HG02943 (cell line): ENCODE measurements around the gene GMDS.
"Not testable (repeated sequence)": the region's sequence is repeated elsewhere in the genome, so short reads cannot be mapped to it uniquely, and the experiment has no call there.

ENCODE experiments used
- ATAC-seq: cut with Tn5 transposase; IDR thresholded peaks from one replicate; pipeline ENCODE4 v1.9.1; 2021; ENCODE audit warnings: mild to moderate bottlenecking, low read depth, moderate library complexity; ENCODE audit not compliant: unreplicated experiment

Gene GMDS

DNA sequence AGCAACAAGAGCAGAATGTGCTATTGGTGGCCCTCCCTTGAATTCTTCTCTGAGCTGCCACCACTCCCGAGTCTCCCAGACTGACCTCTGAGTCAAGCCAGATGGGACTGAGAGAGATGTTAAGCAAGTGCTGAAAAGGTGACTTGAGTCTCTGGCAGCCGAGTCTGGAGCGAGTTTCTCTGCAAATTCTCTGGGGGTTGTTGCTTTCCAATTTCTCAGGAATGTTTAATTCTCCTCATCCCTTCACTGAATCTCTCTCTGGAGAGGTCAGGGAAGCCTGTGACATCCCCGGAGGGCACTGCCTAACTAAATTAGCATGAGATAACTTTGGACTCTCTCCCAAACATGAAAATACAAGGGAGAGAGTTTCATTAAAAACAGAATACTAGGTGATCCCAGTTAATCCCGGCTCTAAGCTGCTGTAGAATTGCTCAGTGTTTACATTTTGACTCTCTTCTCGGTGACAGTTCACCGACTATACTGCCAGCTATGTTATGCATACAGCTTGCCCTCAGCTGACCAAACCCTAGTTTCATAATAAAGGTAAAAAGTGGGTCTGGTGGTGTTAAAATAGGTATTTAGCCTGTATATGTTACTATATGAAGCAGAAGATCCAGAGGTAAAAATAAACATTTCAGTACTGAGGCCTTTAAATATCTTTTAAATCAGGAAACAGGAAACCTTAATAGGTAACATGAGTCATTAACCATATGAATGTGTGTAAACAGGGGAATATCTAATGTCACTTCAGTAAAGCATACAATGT is 477.7 kb downstream of the GMDS start:
- no peak for ATAC-seq

DNA sequence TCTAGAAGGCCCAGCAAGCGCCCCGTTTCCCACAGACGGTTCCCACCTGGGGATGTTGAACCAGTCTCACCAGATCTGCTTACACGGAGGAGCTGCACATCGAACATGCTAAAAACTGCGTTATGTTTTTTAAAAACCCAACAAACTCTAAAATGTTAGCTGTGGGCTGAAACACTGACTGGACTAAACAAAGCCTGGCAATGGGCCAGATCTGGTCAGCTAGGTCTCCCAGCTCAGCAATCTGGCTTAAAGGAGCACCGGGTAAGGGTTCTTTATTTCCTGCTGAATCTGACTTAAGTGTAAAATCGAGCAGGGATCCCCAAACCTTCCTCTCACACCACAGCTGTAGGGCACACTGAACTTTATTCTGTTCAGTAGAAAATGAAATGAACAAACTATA is 478.8 kb downstream of the GMDS start:
- no peak for ATAC-seq

DNA sequence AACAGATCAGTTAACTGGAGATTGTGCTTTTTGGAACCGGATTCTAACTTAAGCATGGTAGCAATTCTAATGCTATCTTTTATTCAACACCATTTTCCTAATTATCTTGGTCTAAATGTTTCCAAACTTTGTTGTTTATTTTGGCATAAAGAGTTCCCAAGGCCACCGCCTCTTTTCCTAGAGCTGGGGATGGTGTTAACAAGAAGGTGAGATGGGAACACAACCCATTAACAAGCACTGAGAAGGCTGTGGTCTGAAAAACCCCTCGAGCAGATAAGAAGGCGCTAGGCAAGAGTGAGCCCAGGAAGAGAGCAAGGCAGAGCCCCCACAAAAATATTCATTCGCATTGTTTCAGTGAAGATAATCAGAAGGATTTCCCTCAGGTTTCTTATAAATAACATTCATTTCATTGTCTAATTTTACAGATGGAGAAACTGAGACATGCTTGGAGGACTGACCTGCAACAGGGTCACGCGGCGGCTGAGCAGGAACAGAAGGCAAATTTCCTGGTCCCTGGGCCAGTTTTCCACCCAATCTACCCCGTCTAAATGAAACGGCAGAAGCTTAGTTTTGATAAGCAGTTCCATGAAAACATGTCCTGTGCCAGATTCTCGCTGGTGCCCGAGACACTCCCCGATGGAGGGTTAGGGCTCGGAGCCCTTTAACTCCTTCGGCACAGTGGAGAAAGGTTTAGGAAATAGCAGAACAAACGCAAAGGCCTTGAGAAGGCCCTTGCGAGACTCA is 480.1 kb downstream of the GMDS start:
- ATAC-seq: no peak

DNA sequence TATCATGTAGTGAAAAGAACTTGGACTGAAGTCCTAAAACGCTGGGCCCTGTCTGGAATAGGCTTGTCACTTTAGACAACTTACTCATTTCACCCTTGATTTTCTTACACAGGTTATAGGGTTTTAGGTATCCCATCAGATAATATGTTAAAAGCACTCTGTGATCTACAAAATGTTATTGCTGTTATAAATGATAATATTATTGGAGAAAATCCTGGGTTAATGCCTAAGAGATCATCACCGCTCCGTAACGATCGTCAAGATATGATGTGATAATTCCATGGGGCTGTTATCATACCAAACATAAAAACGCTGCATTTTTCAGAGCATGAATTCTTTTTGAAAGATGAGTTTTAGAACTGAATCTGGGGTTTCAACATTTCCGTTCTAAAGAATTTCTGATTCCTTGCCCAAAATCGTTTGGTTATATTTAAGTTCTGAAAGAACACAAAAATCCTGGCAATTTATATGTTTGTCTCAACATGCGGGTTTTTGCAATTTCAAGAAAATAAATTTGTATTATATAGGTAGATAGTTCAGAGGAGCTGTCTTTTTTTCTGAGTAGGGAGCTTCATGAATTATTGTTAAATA is 480.9 kb downstream of the GMDS start:
- ATAC-seq: no peak

DNA sequence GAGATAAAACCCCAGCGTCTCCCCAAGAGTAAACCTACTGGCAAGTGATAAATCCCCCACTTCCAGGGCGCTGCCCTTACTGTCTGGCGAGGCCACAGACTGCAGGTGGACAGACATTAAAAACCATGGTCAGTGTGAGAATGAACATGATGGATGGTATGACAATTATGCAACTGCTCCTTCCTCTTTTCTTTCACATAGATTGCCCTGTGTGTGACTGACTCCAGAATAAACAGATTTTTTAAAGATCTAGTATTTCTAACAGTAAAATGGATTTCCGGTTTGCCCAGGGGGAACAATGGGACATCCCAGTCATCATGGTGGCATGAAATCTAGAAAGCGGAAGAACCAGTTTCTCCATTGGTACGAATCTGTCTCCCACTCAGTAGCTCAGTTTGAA is 482.0 kb downstream of the GMDS start:
- ATAC-seq: no peak

DNA sequence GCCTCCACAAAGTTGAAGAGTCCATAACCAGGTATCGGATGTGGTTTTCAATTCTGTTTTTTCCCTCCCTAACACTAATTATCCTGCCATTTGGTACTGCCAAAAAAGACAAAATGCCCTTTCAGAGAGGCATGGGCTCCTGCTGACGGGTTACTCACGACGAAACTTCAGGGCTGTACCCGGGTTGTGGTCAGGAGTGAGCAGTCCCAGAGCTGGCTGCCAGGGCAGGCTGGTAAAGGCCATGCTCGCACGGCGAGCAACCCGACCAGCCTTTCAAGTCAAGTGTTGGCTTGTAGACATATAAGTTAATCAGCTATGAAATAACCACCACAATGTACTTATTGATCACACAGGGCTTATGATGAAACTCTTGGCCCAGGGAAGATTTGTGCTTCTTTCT is 483.2 kb downstream of the GMDS start:
- ATAC-seq: no peak

DNA sequence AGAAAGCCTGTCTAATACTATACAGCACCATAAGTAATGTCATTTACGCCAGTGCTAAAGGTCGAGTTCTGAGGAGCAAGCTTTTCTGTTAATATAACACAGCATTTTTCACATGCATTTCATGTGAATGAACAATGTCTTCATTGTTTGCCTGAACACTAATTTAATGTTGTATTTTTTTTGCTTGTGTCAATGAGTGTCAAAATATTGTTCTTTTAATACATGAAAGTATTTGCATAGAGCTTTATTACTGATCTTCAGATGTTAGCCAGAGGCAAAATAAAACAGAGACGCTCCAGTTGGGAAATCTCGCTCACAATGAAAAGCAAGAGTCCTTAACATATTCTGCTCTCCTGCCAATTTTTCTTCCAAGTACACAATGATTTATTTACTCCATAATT is 483.9 kb downstream of the GMDS start:
- no peak for ATAC-seq

DNA sequence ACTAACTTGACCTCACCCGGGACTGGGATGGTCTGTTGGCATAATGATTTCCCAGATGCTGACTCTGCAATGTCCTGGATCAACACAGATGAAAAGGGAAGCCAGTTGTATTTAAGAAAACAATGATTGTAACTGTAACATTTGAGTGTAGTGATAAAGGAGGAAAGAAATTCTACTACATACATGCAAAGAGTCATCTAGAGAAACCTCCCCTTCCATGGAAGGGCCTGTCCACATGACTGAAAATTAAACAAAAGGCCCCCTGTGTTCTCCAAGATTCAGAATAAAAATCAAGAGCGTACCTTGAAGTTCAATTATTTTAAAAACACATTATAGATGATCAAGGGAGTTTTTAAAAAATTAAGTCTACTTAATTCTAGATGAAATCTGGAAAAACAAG is 484.5 kb downstream of the GMDS start:
- ATAC-seq: no peak

DNA sequence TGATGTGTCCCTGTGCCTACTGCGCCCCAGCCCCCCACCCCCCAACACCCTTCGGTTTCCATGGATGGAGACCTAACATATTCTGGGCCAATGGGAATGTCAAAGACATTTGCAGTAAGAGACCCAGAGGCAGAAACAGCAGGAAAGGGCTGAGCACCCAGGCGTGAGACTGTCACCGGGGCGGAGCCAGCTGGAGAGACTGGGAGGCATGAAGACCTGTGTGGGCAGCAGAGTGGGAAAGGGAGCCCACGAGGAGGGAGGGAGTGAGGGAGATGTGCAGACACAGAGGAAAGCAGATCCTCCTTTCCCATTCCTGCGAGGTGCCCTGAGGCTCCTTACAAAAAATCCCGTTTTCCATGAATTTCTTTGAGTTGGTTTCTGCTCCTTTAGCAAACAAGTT is 485.5 kb downstream of the GMDS start:
- ATAC-seq: no peak

DNA sequence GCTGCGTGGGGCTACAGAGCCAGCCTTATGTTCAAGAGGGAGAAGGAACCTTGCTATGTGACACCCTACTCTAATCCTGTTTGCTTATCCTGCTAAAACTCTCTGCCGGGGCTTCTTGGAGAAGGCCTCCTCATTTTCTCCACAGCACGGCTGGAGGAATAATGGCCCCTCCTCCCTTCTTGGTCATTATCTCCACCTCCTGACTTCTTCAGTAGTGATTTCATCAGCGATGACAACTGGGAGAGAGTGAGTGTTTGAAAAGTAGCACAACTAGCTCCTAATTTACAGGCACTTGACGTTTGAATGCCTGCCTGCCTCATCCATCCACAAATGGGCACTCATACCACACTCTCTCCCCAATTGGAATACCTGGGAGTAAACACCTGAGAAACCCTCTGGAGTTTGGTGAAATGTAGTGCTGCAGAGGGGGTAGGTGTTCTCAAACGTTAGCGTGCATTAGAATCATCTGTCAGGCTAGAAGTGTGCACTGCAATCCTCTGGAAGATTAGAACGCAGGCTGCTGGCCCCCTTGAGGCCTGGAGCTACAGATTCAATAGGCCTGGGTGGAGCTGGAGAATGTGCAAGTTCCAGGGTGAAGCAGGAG is 487.2 kb downstream of the GMDS start:
- ATAC-seq: no peak

DNA sequence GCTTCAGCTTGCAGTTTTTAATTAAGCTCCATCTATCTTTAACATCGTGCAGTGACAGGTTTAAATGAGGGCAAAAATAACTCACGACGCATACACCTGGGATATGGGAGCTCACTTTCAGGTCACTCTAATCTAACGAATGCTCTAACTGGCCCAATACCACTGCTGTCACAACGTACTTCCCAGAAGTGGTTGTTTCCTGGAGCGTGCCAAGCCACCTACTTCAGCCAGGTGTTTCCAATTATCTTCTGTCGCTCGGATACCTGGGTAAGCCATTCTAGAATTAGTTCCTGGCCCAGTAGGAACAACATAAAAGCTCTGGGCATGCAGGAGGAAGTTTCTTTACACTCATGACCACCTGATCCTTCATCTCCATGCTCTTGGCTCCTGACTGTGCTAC is 488.3 kb downstream of the GMDS start:
- no peak for ATAC-seq

DNA sequence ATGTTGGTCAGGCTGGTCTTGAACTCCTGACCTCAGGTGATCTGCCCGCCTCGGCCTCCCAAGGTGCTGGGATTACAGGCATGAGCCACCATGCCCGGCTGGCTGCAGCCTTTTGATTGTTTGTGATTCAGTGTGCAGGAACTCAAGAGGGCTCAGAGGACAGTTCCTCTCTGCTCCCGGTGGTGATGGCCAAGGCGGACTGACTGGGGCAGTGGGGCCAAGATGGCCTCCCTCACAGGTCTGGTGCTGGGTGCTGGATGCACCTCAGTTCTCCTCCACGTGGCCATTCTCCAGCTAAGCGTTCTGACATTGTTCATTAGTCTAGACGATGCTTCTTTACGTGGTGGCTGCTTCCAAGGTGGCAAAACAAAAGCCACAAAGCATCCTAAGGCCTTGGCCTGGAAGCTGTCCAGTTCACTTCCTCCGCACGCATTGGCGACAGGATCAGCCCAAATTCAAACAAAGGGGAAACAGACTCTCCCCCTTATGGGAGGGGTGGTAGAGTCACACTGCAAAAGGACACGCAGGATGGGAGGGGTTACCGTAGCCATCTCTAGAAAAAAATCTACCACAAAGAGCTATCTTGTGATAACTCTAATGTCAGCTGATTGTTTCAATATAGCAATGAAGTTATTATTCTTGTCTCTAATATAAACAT is 488.8 kb downstream of the GMDS start:
- ATAC-seq: no peak

DNA sequence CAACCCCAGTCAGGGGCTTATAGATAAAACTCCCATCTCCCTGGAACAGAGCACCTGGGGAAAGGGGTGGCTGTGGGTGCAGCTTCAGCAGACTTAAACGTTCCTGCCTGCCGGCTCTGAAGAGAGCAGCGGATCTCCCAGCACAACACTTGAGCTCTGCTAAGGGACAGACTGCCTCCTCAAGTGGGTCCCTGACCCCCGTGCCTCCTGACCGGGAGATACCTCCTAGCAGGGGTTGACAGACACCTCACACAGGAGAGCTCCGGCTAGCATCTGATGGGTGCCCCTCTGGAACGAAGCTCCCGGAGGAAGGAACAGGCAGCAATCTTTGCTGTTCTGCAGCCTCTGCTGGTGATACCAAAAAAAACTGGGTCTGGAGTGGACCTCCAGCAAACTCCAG is 494.3 kb downstream of the GMDS start:
- ATAC-seq: not testable (repeated sequence)

DNA sequence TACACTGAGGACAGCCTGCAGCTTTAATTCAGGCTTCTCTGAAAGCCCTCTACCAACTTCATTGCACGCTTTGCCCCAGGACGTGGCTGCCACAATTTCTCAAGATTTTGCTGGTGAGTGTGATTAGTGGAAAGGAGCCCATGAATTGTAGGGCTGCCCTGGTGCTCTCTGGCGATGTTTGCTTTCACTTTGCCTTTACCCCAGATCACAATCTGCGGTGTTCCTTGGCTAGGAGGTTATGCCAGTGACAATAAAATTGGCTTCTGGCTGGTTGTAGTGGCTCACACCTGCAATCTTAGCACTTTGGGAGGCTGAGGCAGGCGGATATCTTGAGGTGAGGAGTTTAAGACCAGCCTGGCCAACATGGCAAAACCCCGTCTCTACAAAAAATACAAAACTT is 496.4 kb downstream of the GMDS start:
- ATAC-seq: no peak

DNA sequence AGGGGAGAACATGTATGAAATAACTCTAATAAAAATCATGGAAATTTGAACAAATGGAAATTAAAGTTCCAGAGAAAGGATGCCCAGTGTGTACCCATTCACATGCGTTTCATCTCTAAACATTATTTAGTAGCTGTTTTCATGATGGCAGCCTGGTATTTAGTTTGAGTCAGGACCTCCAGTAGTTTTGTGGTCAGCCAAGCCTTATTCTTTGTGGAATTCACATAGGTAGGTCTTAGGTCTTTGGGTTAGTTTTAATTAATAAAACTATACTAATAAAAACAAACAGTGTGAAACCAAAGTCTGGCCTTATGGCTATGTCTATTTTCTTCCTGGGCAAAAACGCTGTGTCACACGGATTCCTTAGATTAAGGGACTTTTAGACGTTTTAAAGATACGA is 497.9 kb downstream of the GMDS start:
- ATAC-seq: no peak

DNA sequence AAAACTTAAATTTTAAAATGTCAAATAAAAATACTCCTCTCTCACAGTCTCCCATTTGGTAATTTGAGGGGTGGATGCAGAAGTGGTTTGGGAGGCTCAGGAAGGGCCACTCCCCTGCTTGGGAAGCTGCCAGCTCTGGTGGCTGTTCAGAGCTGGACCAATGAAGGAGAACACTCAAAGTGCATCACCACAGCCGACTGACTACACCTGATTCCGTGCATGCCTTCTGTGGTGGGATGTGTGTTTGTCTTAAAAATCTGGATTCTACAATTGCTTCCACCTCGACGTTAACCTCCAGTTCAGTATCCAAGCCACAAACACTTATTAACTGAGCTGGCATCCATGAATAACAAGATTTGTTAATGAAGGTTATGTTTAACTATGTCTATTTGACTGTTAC is 498.4 kb downstream of the GMDS start:
- no peak for ATAC-seq

DNA sequence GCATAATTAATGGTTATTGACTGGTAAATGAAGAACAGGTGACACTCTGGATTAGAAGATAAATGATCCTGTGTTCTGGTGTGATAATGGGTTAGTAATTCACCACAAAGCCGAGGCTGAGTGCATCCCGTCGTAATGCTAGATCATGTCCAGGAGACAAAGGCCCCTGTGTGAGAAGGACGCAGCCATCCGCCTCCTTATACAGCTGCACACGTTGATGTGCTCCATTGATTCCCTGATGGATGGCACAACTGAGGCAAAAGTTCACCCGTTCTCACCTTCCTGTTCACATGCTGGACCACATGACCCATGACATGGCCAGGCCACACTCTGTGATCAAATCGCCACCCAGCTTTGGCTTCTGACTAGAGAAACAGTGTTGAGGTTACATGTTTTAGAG is 499.6 kb downstream of the GMDS start:
- no peak for ATAC-seq

DNA sequence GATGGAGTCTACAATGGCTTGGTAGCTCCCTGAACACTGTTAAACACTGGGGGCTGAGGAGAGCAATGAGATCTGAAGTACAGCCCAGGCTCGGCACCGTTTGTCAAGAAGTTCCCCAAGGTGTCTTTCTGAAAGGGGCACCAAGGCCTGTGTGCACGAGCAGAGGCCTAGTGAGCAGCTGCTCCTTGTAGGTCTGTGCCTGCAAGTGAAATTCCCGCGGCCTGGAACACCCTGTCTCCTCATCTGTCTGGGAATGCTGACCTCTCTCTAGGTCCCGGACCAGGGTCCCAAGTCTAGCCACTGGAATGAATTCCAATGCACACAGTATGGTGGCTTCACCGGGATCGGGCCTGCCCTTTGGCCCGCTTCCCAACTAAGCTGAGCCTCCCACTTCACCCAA is 500.9 kb downstream of the GMDS start:
- ATAC-seq: no peak

DNA sequence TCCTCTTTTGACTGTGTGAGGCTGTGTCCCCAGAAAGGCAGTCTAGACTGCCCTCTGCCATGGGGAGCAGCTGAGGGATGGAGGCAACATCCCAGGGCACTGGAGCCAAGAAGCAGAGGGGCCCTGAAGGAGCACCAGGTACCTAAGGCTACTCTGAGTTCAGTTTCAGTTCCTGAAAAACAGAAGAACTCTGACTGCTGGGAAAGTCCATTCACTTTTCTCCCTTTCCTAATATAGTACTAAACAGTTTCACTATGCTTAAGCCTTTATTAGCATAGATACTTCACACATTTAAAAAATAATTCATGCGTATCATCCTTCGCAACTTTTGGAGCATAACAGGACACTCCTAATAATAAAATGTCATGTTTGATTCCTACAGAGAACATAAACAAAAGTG is 505.7 kb downstream of the GMDS start:
- peak; percentile 81 for ATAC-seq

DNA sequence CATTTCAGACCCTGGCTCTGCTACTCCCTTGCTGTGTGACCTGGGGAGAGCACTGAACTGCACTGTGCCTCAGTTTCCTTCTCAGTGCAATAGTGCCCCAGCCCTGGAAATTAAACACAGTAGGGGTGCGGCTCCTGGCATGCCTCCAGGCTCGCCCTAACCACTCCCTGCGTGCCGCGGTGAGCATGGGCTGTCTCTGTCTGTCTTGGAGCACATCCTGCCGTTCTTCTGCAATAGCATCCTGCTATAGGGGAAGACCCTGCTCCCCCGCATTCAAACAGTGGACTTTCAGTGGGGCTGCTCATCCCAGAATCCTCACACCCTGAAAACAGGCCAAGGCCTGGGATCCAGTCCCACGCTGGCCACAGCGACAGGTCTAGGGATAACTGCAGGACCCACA is 506.2 kb downstream of the GMDS start:
- peak; percentile 44 for ATAC-seq

DNA sequence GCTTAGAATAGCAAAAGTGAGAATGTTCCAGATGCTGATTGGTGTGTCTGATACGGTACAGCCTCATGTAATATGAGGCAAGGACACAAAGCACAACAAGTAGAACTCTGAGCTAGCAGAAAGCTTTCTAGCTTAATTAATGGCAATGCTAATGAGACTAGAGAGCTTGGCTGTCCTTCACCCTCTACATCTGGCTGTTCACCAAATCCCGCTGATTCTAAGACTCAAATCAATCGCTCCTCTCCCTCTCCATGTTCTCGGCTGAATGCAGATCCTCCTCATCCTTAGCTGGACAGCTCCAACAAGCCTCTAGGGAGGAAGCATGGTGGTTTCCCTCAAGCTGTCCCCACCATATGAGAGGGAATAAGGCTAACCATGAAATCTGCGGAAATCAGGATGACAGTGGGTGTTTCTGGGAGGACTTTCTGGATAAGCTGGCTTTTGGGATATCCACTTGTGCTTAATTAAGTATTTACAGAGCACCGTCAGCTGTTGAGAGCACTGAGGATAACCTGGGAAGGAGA is 506.8 kb downstream of the GMDS start:
- no peak for ATAC-seq
